ENCODE results near the gene PUS7.
"Not testable (repeated sequence)": the region's sequence is repeated elsewhere in the genome, so short reads cannot be mapped to it uniquely, and the experiment has no call there.

GRCh38 chr7:105437356-105437755 is 84.7 kb downstream of the PUS7 start:
- TF ChIP-seq EZH2 (IDR thresholded peaks at IDR 0.05; ENCODE audit: insufficient read depth, poor library complexity, severe bottlenecking); EZH2phosphoT487 (IDR thresholded peaks at IDR 0.05; ENCODE audit: insufficient read depth, low read depth): not testable (repeated sequence)
